DMS153 treated with DMSO at 0.1 percent for 48 hours (cell line): Measurements from ENCODE around the gene SMIM27.
"Not testable (repeated sequence)": the region's sequence is repeated elsewhere in the genome, so short reads cannot be mapped to it uniquely, and the experiment has no call there.

Source experiments
- DNase-seq: peaks from one replicate; lab custom pipeline; 2025; ENCODE audit not compliant: unreplicated experiment; lab: John Stamatoyannopoulos, UW

The SMIM27 gene

GRCh38 chr9:32596096-32596865 is 44.2 kb downstream of the SMIM27 start:
- DNase-seq: no peak

DNA sequence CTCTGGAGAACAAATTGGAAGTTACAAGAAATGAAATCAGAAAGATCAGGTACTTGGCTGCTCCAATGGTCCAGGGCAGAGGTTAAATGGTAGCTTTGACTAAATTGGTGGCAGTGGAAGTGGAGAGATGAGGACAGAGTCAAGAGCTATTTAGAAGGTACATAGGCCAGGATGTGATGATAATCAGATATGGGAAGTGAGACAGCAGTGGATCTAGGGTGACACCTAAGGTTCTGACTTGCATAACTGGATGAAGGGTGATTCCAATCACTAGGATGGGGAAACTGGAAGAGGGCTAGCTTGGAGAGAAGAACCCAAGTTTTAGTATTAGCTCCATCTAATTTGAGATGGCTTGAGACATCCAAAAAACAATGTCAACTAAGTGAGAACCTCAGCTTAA is 44.8 kb downstream of the SMIM27 start:
- DNase-seq: no peak

GRCh38 chr9:32599021-32599420 is 46.9 kb downstream of the SMIM27 start:
- DNase-seq: not testable (repeated sequence)
